AG08395 (cell line): Measurements from ENCODE around the gene TBXAS1.

Source experiments
- DNase-seq: peaks from one replicate; pipeline ENCODE4 v3.0.0; 2012; ENCODE audit warnings: mixed read lengths, low spot score

The TBXAS1 gene

GRCh38 chr7:139982927-139983920, 154.2 kb downstream of the TBXAS1 start:
- DNase-seq: no peak

GRCh38 chr7:139984642-139985539, 155.8 kb downstream of the TBXAS1 start:
- DNase-seq: no peak

DNA sequence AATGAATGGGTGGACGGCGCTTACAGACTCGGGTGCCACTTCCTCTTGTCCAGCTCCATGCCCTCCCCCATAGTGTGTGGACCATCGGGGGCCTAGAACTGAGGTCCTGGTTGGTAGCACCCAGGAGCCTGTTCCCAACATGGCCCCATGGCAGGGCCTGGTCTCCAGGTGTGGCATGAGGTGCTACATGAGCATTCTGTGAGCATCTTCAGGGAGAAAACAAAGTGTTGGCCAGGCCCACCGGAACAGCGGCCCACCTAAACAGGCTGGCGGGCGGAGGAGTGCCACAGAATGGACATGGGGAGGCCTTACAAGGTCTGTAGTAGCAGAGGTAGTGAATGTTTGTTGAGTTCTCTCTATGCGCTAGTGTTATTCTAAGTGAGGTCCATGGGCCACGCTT, 156.7 kb downstream of the TBXAS1 start:
- DNase-seq: no peak

DNA sequence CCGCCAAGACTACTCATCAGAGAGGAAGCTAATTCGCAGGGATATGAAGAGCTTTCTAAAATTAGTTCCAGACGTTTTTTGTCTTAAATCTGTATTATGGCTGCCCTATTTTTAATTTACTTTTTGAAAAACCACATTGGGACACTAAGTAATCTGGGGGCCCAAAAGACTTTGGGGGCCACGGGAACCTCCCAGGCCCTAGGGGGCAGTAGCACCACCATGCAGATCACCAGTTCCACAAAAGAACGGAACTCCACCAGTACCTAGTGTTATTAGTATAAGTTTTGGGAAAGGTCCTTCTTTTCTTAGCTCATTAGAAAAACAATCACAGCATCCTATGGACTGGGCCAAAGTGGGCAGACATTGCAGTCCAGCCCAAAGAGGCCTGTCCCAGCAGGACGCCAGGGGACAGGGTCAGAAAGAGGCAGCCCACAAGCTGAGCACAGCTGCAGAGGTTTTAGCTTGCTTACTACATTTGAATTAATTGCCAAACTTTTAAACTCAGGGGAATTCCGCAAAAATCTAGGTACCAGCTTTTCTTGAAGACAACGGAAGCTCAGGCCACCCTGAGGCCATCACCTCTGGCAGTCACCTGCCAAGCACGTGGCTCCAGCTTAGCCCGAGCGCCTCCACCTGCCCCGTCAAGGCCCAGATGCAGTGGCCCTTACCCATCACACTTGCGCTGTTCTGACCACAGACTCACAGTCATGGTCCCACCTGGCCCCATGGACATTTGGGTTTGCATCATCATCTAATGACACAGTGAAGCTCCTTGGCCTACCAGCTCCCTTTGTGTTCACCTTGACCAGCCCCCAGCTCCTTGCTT, 158.8 kb downstream of the TBXAS1 start:
- DNase-seq: no peak

GRCh38 chr7:139989366-139990141, 160.5 kb downstream of the TBXAS1 start:
- DNase-seq: no peak

GRCh38 chr7:139990142-139990535, 161.1 kb downstream of the TBXAS1 start:
- no peak for DNase-seq

GRCh38 chr7:139990571-139991268, 161.7 kb downstream of the TBXAS1 start:
- DNase-seq: no peak

DNA sequence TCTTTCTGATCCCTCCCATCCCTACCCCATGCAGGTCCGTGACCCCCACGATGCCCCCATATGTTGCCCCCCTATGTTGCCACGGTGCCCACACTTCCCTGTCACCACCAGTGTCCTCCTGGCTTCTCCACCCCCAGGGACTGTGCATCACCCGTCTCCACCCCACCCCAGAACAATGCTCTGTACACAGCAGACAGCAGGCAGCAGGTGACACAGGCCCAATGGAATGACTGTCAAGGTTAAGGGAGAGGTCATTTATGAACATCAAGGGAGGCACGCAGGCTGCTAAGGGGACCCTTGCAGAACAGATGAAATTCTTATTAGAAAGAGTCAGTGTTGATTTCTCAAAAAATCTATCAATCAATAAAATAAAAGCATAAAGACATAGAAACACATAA, 162.2 kb downstream of the TBXAS1 start:
- no peak for DNase-seq

DNA sequence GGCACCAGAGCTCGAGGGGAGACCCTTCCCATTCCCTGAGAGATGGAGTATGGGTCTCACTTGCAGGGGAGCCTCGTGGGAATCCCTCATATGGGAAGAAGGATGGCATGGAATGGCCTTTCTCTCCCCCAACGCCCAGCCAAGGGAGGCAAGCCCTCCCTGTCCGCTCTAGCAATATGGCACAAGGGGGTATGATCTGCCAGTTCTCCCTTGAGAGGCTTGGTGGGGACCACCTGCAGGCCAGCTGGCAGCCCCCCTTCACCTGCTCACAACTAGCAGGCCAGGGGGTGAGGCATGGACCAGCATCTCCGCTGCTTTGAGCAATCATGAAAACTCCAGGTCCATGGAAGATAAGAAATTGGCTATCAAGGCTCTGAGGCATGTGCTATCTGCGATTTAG, 162.8 kb downstream of the TBXAS1 start:
- no peak for DNase-seq

GRCh38 chr7:139992353-139993044, 163.4 kb downstream of the TBXAS1 start:
- no peak for DNase-seq

DNA sequence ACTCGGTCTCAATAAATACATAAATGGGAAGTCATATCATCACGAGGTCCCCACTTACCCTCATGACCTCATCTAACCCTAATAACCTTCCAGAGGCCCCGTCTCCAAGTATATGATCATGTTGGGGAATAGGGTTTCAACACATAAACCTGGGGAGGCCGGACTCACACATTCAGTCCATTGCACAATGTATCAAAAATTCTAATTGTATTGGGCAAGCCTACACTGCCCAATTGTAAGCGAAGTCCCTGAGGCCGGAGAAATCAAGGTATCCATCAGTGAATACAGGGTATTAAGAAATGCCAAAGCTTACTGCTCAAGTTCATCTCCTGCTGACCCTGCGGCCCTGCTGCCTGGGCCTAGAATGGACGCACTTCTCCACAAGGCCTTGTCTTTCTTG, 164.1 kb downstream of the TBXAS1 start:
- DNase-seq: no peak

DNA sequence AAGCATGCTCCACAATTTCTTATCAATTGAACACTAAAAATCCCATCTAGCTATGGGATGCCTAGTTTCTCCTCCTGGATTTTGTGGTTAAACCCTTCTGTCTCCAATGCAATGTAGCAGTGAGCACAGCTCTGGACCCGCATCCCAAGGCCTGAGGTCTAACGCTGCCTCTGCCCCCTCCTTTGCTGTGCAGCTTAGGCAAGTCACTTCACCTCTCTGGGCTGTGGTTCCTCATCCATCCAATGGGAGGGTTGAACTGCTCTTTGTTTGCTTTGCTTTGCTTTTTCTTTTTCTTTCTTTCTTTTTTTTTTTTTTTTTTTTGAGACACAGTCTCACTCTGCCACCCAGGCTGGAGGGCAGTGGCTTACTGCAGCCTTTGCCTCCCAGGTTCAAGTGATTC, 164.5 kb downstream of the TBXAS1 start:
- DNase-seq: no peak

GRCh38 chr7:139994356-139994755, 165.3 kb downstream of the TBXAS1 start:
- DNase-seq: no peak

GRCh38 chr7:139995017-139995915, 166.2 kb downstream of the TBXAS1 start:
- peak; percentile 56 for DNase-seq

- no peak for DNase-seq
These were observed 169.5 kb downstream of the TBXAS1 start for GRCh38 chr7:139998572-139998971.

GRCh38 chr7:139999516-139999915, 170.5 kb downstream of the TBXAS1 start:
- no peak for DNase-seq

DNA sequence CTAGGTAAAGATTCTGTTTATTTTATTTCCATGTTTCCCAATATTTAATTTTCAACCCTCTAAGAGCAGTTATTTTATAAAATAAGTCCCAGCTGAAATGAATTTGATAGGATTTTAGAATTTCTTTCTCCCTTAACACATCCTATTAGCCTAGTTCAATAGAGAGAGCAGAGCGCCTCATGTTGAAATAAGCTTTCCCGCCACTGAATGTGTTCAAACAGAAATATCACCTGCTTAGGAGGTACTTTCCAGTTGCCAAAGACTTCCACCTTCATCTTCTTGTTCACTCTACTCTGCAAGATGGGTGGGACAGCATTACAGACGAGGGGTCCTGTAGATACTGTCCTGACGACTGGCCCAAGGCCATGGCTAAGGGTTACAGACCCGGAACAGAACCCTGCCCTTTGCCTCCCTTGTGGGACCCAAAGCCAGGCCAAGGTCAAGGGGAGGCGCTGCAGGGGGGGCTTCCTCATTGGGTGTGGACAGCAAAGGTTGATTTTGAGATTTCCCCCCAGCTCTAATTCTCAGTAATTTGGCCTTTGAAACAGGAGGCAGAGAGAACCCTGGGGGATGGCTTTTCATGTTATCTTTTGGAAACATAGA, 171.7 kb downstream of the TBXAS1 start:
- DNase-seq: no peak

GRCh38 chr7:140003913-140004382, 174.9 kb downstream of the TBXAS1 start:
- peak; percentile 83 for DNase-seq
